Psoas muscle (tissue), 8 donors: ENCODE results near the gene C16orf92. TPM values are rescaled to one million over a fixed set of nuclear protein-coding genes. Genes with fewer than 3 reads are reported as not detected.

ENCODE experiments used
- ATAC-seq, 4 donors: fragments of 200-7000 bp; cut with Tn5 transposase; one replicate each; pipeline ENCODE4 v1.9.1; 2020; ENCODE audit warnings: moderate library complexity in 3 of 4, mild to moderate bottlenecking in 2 of 4
- DNase-seq, 2 donors: peaks; one replicate each; pipeline ENCODE4 v3.0.0-alpha.2; 2020
- H3K27ac ChIP-seq: fragments of 200-600 bp; one replicate; pipeline ENCODE4 v1.8.0; 2022
- H3K27me3 ChIP-seq, 3 donors: fragments of 200-600 bp in 1 of 3; one replicate each; pipeline versions ENCODE4 v1.6.1 to v1.8.0; 2013 to 2022; ENCODE audit warnings: low read length in 2 of 3, mild to moderate bottlenecking in 2 of 3, moderate library complexity in 1 of 3; ENCODE audit not compliant: insufficient read depth in 3 of 3
- H3K36me3 ChIP-seq, 2 donors: fragments of 200-600 bp in 1 of 2; one replicate each; pipeline versions ENCODE4 v1.6.1 to v1.8.0; 2013 to 2022; ENCODE audit warnings: low read depth in 1 of 2, mild to moderate bottlenecking in 1 of 2, moderate library complexity in 1 of 2; ENCODE audit not compliant: insufficient read depth in 1 of 2
- H3K4me1 ChIP-seq: fragments of 200-600 bp; one replicate; pipeline ENCODE4 v1.8.0; 2022
- H3K4me3 ChIP-seq: fragments of 200-600 bp; one replicate; pipeline ENCODE4 v1.8.0; 2022; ENCODE audit warnings: mild to moderate bottlenecking
- H3K9me3 ChIP-seq: fragments of 200-600 bp; one replicate; pipeline ENCODE4 v1.8.0; 2022
- CTCF ChIP-seq: fragments of 200-600 bp; IDR thresholded peaks from one replicate; pipeline ENCODE4 v1.8.0; 2022; ENCODE audit warnings: antibody characterized with exemption
- WGBS, 3 donors: extraction: QIAGEN DNeasy Blood & Tissue Kit; methylation state at CpG; one replicate each; pipeline versions ENCODE4 v1.1.6 to v1.1.7; 2013; 5-methylcytosine and 5-hydroxymethylcytosine counted together
- intact Hi-C, 2 donors: fragments of 100-400 bp; cut with DNase I; formaldehyde crosslinking; loops; one replicate each; pipeline versions ENCODE4 v1.11.0 to v1.14.2; 2022
- polyA plus RNA-seq, 3 donors: library from polyadenylated mRNA; stranded (reverse); fragments of 200-250 nt; gene quantifications; one replicate each; pipeline ENCODE4 v1.2.3, GENCODE V29; 2013
- total RNA-seq, 4 donors: library from RNA; stranded (reverse); fragmentation: NEBNext Ultra II Directional in 2 of 4; extraction: Animal tissue kit (Norgen Biotek cat#: 25700) in 2 of 4; gene quantifications; one replicate each; pipeline versions ENCODE4 v1.2.1 to v1.2.4, GENCODE V29; 2021 to 2023
- donor health status: healthy with polysubstance abuse.
- donor health status: DM: no; HTN: no; CAD: no; lungs with moderate emphysema.
- donor health status: Bipolar disorder and iron deficiency.
- donor health status: healthy.
- donor health status: DM: yes; HTN: yes; CAD: no.
- donor health status: DM: no; HTN: no; CAD: no.
- donor health status: DM: no; HTN: no; CAD: no.
- donor health status: DM: yes; HTN: yes; CAD: no.

The C16orf92 gene
- total and polyA plus RNA-seq, 7 donors, result not detected

GRCh38 chr16:29982560-29983419 is 40.2 kb upstream of the C16orf92 start:
- no peaks in the 10 kb centered on the region for H3K9me3 ChIP-seq
- ATAC-seq (no peak), DNase-seq (no peak)
- H3K4me1 ChIP-seq, result no peaks in the 10 kb centered on the region
- 86 to 88% (median 86%) methylated on average over 20 to 24 of the region's 24 CpGs for WGBS, 3 donors
- H3K27ac ChIP-seq, result no peak overlapping the region
- TF ChIP-seq CTCF, result no peak
- H3K36me3 ChIP-seq, result peaks cover 20 to 100% of the 10 kb centered on the region in 2 donors
- intact Hi-C loops, result no loop called here
- H3K27me3 ChIP-seq, result no peaks in the 10 kb centered on the region
- no peak overlapping the region for H3K4me3 ChIP-seq

GRCh38 chr16:29983420-29984136 is 39.4 kb upstream of the C16orf92 start:
- DNase-seq (no peak), ATAC-seq (no peak)
- Histone ChIP-seq H3K27ac (no peak overlapping the region), H3K27me3 (no peaks in the 10 kb centered on the region), H3K9me3 (no peaks in the 10 kb centered on the region), H3K4me1 (no peaks in the 10 kb centered on the region), H3K4me3 (no peak overlapping the region), H3K36me3 (peaks cover 20 to 100% of the 10 kb centered on the region in 2 donors)
- intact Hi-C loops, result loop anchor here in 1 of 2 donors (1.0 kb wide), 1 partner anchor 8 kb away; no protein-coding TSS in a partner anchor
- 84 to 96% (median 86%) methylated on average over 12 of the region's 12 CpGs for WGBS, 3 donors
- TF ChIP-seq CTCF, result no peak

GRCh38 chr16:29984137-29984763 is 38.7 kb upstream of the C16orf92 start:
- Histone ChIP-seq H3K27ac (no peak overlapping the region), H3K9me3 (no peaks in the 10 kb centered on the region), H3K4me3 (no peak overlapping the region), H3K4me1 (no peaks in the 10 kb centered on the region), H3K36me3 (peaks cover 20 to 100% of the 10 kb centered on the region in 2 donors), H3K27me3 (no peaks in the 10 kb centered on the region)
- WGBS, 3 donors, result 75 to 94% (median 82%) methylated on average over 6 of the region's 6 CpGs
- intact Hi-C loops, result loop anchor here in 1 of 2 donors (1.0 kb wide), 1 partner anchor 9 kb away; no protein-coding TSS in a partner anchor
- no peak for ATAC-seq
- TF ChIP-seq CTCF, result no peak
- no peak for DNase-seq

GRCh38 chr16:29984764-29985147 is 38.2 kb upstream of the C16orf92 start:
- H3K27ac ChIP-seq, result no peak overlapping the region

More at GRCh38 chr16:29984764-29985147, 38.2 kb upstream of the C16orf92 start:
- no peaks in the 10 kb centered on the region for H3K4me1 ChIP-seq
- no peaks in the 10 kb centered on the region for H3K9me3 ChIP-seq
- no peak for TF ChIP-seq CTCF
- no peak for DNase-seq
- H3K36me3 ChIP-seq, result peaks cover 20 to 100% of the 10 kb centered on the region in 2 donors
- 68 to 82% (median 69%) methylated on average over 5 of the region's 5 CpGs for WGBS, 3 donors
- H3K4me3 ChIP-seq, result no peak overlapping the region
- ATAC-seq, result peak in 2 of 4 donors; percentile 58 to 63
- intact Hi-C loops, result loop anchor here in 1 of 2 donors (1.0 kb wide), 1 partner anchor 9 kb away; no protein-coding TSS in a partner anchor
- no peaks in the 10 kb centered on the region for H3K27me3 ChIP-seq
